Tibial nerve (tissue), 4 donors: ENCODE measurements around the gene CSAD. TPM values are rescaled to one million over a fixed set of nuclear protein-coding genes. Genes with fewer than 3 reads are reported as not detected.

Experiments used
- DNase-seq, 2 donors: peaks; one replicate each; pipeline ENCODE4 v3.0.0-alpha.2; 2019; ENCODE audit warnings: low spot score in 2 of 2
- H3K27ac ChIP-seq, 4 donors: fragments of 200-600 bp; sonication (generic) in 3 of 4; one replicate each; pipeline ENCODE4 v1.5.1; 2017 to 2019; ENCODE audit warnings: mild to moderate bottlenecking in 1 of 4
- H3K27me3 ChIP-seq, 2 donors: fragments of 200-600 bp; sonication (generic) in 1 of 2; one replicate each; pipeline versions ENCODE4 v1.5.1 to v1.6.0; 2017 to 2019
- H3K36me3 ChIP-seq, 3 donors: fragments of 200-600 bp; sonication (generic); one replicate each; pipeline ENCODE4 v1.5.1; 2018 to 2019
- H3K4me1 ChIP-seq, 4 donors: fragments of 200-600 bp; sonication (generic) in 3 of 4; one replicate each; pipeline ENCODE4 v1.5.1; 2017 to 2019
- H3K4me3 ChIP-seq, 4 donors: fragments of 200-600 bp; sonication (generic) in 3 of 4; one replicate each; pipeline ENCODE4 v1.5.1; 2017 to 2019; ENCODE audit warnings: mild to moderate bottlenecking in 1 of 4, moderate library complexity in 1 of 4
- H3K9me3 ChIP-seq, 4 donors: fragments of 200-600 bp; sonication (generic) in 3 of 4; one replicate each; pipeline ENCODE4 v1.5.1; 2017 to 2019
- CTCF ChIP-seq, 5 experiments: fragments of 200-600 bp in 3 of 5; fragments of 450-650 bp in 2 of 5; sonication (generic) in 3 of 5; IDR thresholded peaks; one replicate each; pipeline ENCODE4 v1.5.1; 2016 to 2019; ENCODE audit warnings: antibody characterized with exemption in 5 of 5, mild to moderate bottlenecking in 3 of 5, moderate library complexity in 2 of 5
- EP300 ChIP-seq, 2 donors: sonication (generic); formaldehyde crosslinking; IDR thresholded peaks; one replicate each; pipeline ENCODE4 v1.6.1; 2017; ENCODE audit warnings: antibody characterized with exemption in 2 of 2, mild to moderate bottlenecking in 1 of 2
- POLR2A ChIP-seq, 2 donors: fragments of 450-650 bp; IDR thresholded peaks; one replicate each; pipeline ENCODE4 v1.6.1; 2017; ENCODE audit warnings: antibody characterized with exemption in 2 of 2, mild to moderate bottlenecking in 2 of 2, moderate library complexity in 2 of 2
- WGBS, 2 donors: methylation state at CpG; one replicate each; pipeline ENCODE4 v1.1.5; 2018; 5-methylcytosine and 5-hydroxymethylcytosine counted together
- total RNA-seq, 4 donors: library from RNA; depleted of rRNA; stranded (reverse); fragments of >200 nt; gene quantifications; one replicate each; pipeline ENCODE4 v1.1.0, GENCODE V29; 2016

The CSAD gene
- total RNA-seq, 4 donors from 2014 or later = 52.4 to 90.6 (median 78.7) TPM

DNA sequence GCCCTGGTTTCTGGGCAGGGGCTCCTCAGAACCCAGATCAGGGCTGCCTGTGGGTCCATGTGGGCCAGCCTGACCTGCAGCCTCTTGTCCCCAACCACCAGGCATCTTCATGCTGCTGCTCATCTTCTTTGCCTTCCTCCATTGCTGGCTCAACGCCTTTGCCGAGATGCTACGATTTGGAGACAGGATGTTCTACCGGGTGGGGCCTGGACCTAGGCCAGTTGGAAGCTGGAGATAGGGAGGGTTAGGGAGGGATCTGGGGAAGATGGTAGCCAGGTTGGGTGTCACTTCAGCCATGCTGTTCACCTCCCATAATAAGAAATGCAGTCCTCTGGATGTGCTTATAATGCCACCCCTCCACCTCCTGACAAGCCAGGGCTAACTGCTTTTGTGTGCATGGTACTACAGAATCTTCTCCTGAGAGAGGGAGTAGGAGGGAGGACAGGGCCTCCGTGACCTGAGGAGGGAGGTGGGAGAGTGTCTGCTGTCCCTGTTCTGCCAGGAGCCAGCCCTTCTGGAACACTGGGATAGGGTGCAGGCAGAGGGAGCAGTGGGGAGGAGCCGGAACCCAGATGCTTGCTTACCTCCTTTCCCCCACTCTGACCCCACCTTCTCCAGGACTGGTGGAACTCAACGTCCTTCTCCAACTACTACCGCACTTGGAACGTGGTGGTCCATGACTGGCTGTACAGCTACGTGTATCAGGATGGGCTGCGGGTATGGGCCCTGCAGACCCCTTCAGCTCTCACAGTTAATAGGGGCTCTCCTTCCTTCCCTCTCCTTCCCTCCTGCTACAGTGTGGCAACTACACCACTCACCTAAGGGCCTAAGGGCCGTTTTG is 59.8 kb downstream of the CSAD start:
- TF ChIP-seq CTCF (IDR thresholded peaks at IDR 0.05) (no peak), POLR2A (IDR thresholded peaks at IDR 0.05) (no peak), EP300 (IDR thresholded peaks at IDR 0.05) (no peak)
- WGBS, 2 donors = 75 to 88% methylated on average over 12 of the region's 12 CpGs
- DNase-seq = no peak

DNA sequence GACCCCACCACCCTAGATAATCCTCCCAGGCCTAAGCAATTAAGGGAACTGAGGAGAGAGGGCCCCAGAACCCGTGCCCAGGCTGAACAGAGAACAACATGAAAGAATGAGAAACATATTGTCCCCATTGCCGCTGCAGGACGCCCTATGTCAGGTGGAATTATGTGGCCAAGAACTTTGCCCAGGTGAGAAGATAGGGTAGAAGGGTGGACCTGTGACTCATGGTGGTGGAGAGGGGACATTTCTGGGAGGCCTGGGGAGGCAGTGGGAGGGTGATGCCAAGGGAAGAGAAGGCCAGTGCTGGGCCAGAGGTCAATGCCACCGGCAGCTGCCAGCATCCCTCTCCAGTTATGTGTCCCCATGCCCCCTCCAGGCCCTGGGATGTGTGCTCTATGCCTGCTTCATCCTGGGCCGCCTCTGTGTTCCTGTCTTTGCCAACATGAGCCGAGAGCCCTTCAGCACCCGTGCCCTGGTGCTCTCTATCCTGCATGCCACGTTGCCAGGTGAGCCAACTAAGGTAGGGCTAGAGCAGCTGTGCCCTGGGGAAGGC is 61.9 kb downstream of the CSAD start:
- no peaks in the 10 kb centered on the region for H3K4me1 ChIP-seq
- DNase-seq = no peak
- no peak overlapping the region for H3K27ac ChIP-seq
- H3K27me3 ChIP-seq = no peaks in the 10 kb centered on the region
- WGBS, 2 donors = 90 to 92% methylated on average over 8 of the region's 8 CpGs
- TF ChIP-seq POLR2A (IDR thresholded peaks at IDR 0.05) = no peak
- TF ChIP-seq EP300 (IDR thresholded peaks at IDR 0.05) = no peak
- no peak for TF ChIP-seq CTCF (IDR thresholded peaks at IDR 0.05)
- H3K9me3 ChIP-seq = no peaks in the 10 kb centered on the region
- H3K4me3 ChIP-seq = no peak overlapping the region
- H3K36me3 ChIP-seq = no peaks in the 10 kb centered on the region

More for the DNA sequence above, 59.8 kb downstream of the CSAD start:
- Histone ChIP-seq H3K4me3 (no peak overlapping the region), H3K27ac (no peak overlapping the region), H3K9me3 (no peaks in the 10 kb centered on the region), H3K4me1 (no peaks in the 10 kb centered on the region), H3K36me3 (no peaks in the 10 kb centered on the region), H3K27me3 (no peaks in the 10 kb centered on the region)

- TF ChIP-seq CTCF (IDR thresholded peaks at IDR 0.05) (no peak), EP300 (IDR thresholded peaks at IDR 0.05) (no peak), POLR2A (IDR thresholded peaks at IDR 0.05) (no peak)
- Histone ChIP-seq H3K4me1 (no peaks in the 10 kb centered on the region), H3K27ac (no peak overlapping the region), H3K36me3 (no peaks in the 10 kb centered on the region), H3K9me3 (no peaks in the 10 kb centered on the region), H3K27me3 (no peaks in the 10 kb centered on the region), H3K4me3 (no peak overlapping the region)
- WGBS, 2 donors = 89 to 94% methylated on average over 8 of the region's 8 CpGs
- no peak for DNase-seq
Observed at GRCh38 chr12:53115891-53116648, 64.7 kb downstream of the CSAD start.

DNA sequence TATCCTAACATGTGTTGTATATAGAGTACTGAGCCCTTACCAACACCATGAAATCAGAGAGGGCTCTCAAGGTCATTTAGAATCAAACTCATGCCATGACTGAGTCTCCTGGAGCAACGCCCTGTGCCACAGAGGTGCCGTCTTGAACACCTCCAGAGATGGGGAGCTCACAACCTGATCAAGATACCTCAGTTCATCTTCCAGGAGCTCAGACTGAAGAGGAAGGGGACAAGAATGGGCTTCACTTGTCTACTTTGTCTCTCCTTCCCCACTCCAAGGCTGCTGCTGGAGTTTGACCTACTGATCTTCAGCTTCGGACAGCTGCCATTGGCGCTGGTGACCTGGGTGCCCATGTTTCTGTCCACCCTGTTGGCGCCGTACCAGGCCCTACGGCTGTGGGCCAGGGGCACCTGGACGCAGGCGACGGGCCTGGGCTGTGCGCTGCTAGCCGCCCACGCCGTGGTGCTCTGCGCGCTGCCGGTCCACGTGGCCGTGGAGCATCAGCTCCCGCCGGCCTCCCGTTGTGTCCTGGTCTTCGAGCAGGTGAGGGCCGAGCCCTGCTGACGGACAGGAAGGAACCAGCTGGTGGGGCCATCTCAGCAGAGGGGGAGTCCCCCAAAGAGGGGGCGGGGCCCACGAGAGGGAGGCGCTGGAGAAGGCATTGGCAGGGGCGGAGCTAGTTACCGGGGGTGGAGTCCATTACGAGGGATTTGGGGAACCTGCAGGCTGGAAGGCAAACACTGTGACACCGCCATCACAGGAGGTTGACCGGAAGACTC is 65.4 kb downstream of the CSAD start:
- H3K4me3 ChIP-seq = no peak overlapping the region
- H3K36me3 ChIP-seq = no peaks in the 10 kb centered on the region
- no peaks in the 10 kb centered on the region for H3K4me1 ChIP-seq
- no peaks in the 10 kb centered on the region for H3K9me3 ChIP-seq
- H3K27me3 ChIP-seq = no peaks in the 10 kb centered on the region
- H3K27ac ChIP-seq = no peak overlapping the region
- 81 to 88% methylated on average over 33 of the region's 33 CpGs for WGBS, 2 donors
- TF ChIP-seq CTCF (IDR thresholded peaks at IDR 0.05) (no peak), POLR2A (IDR thresholded peaks at IDR 0.05) (no peak), EP300 (IDR thresholded peaks at IDR 0.05) (no peak)
- DNase-seq = no peak
